Measurements from ENCODE around the gene PGP.
"Not testable (repeated sequence)": the region's sequence is repeated elsewhere in the genome, so short reads cannot be mapped to it uniquely, and the experiment has no call there.

GRCh38 chr16:2203119-2203688 is 11.4 kb downstream of the PGP start:
- TF ChIP-seq, protein P1, sequence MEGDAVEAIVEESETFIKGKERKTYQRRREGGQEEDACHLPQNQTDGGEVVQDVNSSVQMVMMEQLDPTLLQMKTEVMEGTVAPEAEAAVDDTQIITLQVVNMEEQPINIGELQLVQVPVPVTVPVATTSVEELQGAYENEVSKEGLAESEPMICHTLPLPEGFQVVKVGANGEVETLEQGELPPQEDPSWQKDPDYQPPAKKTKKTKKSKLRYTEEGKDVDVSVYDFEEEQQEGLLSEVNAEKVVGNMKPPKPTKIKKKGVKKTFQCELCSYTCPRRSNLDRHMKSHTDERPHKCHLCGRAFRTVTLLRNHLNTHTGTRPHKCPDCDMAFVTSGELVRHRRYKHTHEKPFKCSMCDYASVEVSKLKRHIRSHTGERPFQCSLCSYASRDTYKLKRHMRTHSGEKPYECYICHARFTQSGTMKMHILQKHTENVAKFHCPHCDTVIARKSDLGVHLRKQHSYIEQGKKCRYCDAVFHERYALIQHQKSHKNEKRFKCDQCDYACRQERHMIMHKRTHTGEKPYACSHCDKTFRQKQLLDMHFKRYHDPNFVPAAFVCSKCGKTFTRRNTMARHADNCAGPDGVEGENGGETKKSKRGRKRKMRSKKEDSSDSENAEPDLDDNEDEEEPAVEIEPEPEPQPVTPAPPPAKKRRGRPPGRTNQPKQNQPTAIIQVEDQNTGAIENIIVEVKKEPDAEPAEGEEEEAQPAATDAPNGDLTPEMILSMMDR (IDR thresholded peaks at IDR 0.05), result not testable (repeated sequence)
- not testable (repeated sequence) for TF ChIP-seq POLR2AphosphoS5 (IDR thresholded peaks at IDR 0.05)
